ENCODE measurements around the gene CLEC12A.

DNA sequence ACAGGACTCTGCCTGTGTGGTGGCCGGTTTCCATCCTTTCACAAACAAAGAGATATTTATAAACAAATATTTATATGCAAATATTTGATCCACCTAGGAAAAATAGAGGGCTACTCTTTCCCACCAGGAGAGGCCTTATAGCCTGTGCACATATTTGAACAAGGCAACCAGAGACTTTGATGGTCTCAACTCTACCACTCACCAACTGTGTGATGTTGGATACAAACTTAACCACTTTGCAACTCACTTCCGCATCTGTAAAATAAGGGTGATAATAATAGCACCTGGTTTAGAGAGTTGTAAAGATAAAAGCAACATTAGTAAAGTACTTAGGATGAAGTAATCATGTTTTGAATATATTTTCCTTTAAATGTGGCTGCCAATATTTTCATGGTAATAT, 1.5 kb upstream of the CLEC12A start:
- TF ChIP-seq CTCF (CRISPR knock-in tag; IDR thresholded peaks at IDR 0.05): no peak
- no peak for TF ChIP-seq ZNF136 (CRISPR knock-in tag; IDR thresholded peaks at IDR 0.05; ENCODE audit: low read depth)
- no peak for TF ChIP-seq EP300 (IDR thresholded peaks at IDR 0.05; ENCODE audit: low read depth in 2 of 2, low read length in 2 of 2)
- TF ChIP-seq EP300 (CRISPR knock-in tag; IDR thresholded peaks at IDR 0.05; ENCODE audit: borderline replicate concordance): no peak
- TF ChIP-seq ZNF281 (CRISPR knock-in tag; IDR thresholded peaks at IDR 0.05; ENCODE audit: borderline replicate concordance): no peak
- TF ChIP-seq ZNF263 (CRISPR knock-in tag; IDR thresholded peaks at IDR 0.05): no peak
- TF ChIP-seq GABPA (IDR thresholded peaks at IDR 0.05; ENCODE audit: low read depth, low read length): no peak
- TF ChIP-seq GABPA (CRISPR knock-in tag; IDR thresholded peaks at IDR 0.05; ENCODE audit: low read depth): no peak
- no peak for TF ChIP-seq ZNF30 (CRISPR knock-in tag; IDR thresholded peaks at IDR 0.05)
- no peak for TF ChIP-seq ZNF280B (CRISPR knock-in tag; IDR thresholded peaks at IDR 0.05; ENCODE audit: borderline replicate concordance)
- TF ChIP-seq POLR2A (IDR thresholded peaks at IDR 0.05; ENCODE audit: insufficient read depth in 1 of 2, low read depth in 2 of 2, low read length in 2 of 2): no peak

All from HepG2 (cell line).